A549 (cell line): ENCODE measurements around the gene THEM5. TPM values are rescaled to one million over a fixed set of nuclear protein-coding genes. Genes with fewer than 3 reads are reported as not detected.

Source experiments
- ATAC-seq, 2 experiments: fragments of 200-7000 bp in 1 of 2; fragments of >200 bp in 1 of 2; cut with Nextera tagmentation in 1 of 2; cut with Tn5 transposase in 1 of 2; 3 replicates each; pipeline versions ENCODE4 v1.8.0 to v1.9.1; 2018 to 2020; ENCODE audit warnings: mild to moderate bottlenecking in 1 of 2, moderate library complexity in 1 of 2
- CTCF ChIA-PET: fragments of 300-600 bp; sonication (Branson Sonifier 250); formaldehyde crosslinking; extraction: SDS; loops from one replicate; lab custom pipeline; 2021; ENCODE audit warnings: antibody characterized with exemption, inconsistent platforms; lab: Yijun Ruan, JAX
- POLR2A ChIA-PET: fragments of 350-600 bp; formaldehyde crosslinking; extraction: SDS; loops from one replicate; lab custom pipeline; 2021; ENCODE audit warnings: antibody characterized with exemption, inconsistent platforms; lab: Yijun Ruan, JAX
- DNase-seq, 2 experiments: peaks; one replicate each; pipeline versions ENCODE4 v3.0.0 to v3.0.0-alpha.2; 2011 to 2016; ENCODE audit warnings: low read depth in 1 of 2, low spot score in 1 of 2
- FAIRE-seq: peaks from 2 replicates; lab custom pipeline; 2011; peaks lifted over from hg19 to GRCh38; lab: Jason Lieb, UNC
- H3K27ac ChIP-seq, 2 experiments: fragments of >200 bp; sonication (Bioruptor Twin); formaldehyde crosslinking; 3 replicates each; pipeline ENCODE4 v1.5.1; 2016 to 2017
- H3K4me1 ChIP-seq: fragments of >200 bp; sonication (Bioruptor Twin); formaldehyde crosslinking; 3 replicates; pipeline ENCODE4 v1.6.1; 2016
- H3K4me2 ChIP-seq: fragments of >200 bp; sonication (Bioruptor Twin); formaldehyde crosslinking; 3 replicates; pipeline ENCODE4 v1.6.1; 2016
- H3K4me3 ChIP-seq: fragments of >200 bp; sonication (Bioruptor Twin); formaldehyde crosslinking; 3 replicates; pipeline ENCODE4 v1.5.1; 2016
- H3K9me3 ChIP-seq: fragments of >200 bp; sonication (Bioruptor Twin); formaldehyde crosslinking; 3 replicates; pipeline ENCODE4 v1.6.1; 2016
- ATOH8 ChIP-seq: fragments of 250-450 bp; sonication (Bioruptor Pico); IDR thresholded peaks from 2 replicates; pipeline ENCODE4 v1.5.0; 2020; ENCODE audit warnings: low read depth, mild to moderate bottlenecking, moderate library complexity
- CBX2 ChIP-seq: fragments of 200-600 bp; sonication (generic); IDR thresholded peaks from 2 replicates; pipeline ENCODE4 v1.6.1; 2016; ENCODE audit warnings: low read depth, mild to moderate bottlenecking, borderline replicate concordance
- CHD4 ChIP-seq: fragments of 200-600 bp; sonication (generic); IDR thresholded peaks from 2 replicates; pipeline ENCODE4 v1.6.1; 2016; ENCODE audit warnings: antibody characterized with exemption, mild to moderate bottlenecking, borderline replicate concordance
- EHF ChIP-seq: fragments of 250-450 bp; sonication (Bioruptor Pico); IDR thresholded peaks from 2 replicates; pipeline ENCODE4 v1.5.0; 2020; ENCODE audit warnings: mild to moderate bottlenecking
- FOSL2 ChIP-seq, 2 experiments: fragments of 450-650 bp in 1 of 2; fragments of >200 bp in 1 of 2; sonication (Bioruptor Twin) in 1 of 2; formaldehyde crosslinking; IDR thresholded peaks; 2 replicates each; pipeline versions ENCODE4 v1.5.0 to v1.6.1; 2016 to 2020; ENCODE audit warnings: mild to moderate bottlenecking in 1 of 2, moderate library complexity in 1 of 2
- HMGXB4 ChIP-seq: fragments of 250-450 bp; sonication (Bioruptor Pico); IDR thresholded peaks from 2 replicates; pipeline ENCODE4 v1.5.0; 2021; ENCODE audit warnings: mild to moderate bottlenecking, moderate library complexity, borderline replicate concordance
- HOXB13 ChIP-seq: fragments of 250-450 bp; sonication (Bioruptor Pico); IDR thresholded peaks from 2 replicates; pipeline ENCODE4 v1.5.0; 2020; ENCODE audit warnings: low read depth, mild to moderate bottlenecking, moderate library complexity
- JUN ChIP-seq, 2 experiments: fragments of >200 bp; sonication (Bioruptor Twin); formaldehyde crosslinking; IDR thresholded peaks; 2 replicates in 1 of 2; 3 replicates in 1 of 2; pipeline ENCODE4 v1.6.1; 2016 to 2017
- MAFK ChIP-seq: fragments of 450-650 bp; IDR thresholded peaks from 2 replicates; pipeline ENCODE4 v1.6.1; 2014; ENCODE audit not compliant: partially characterized antibody
- MAZ ChIP-seq: fragments of 150-350 bp; IDR thresholded peaks from 2 replicates; pipeline ENCODE4 v1.6.1; 2014; ENCODE audit warnings: antibody characterized with exemption, low read depth, low read length, borderline replicate concordance
- MYC ChIP-seq: IDR thresholded peaks from 2 replicates; pipeline ENCODE4 v1.6.1; 2012; ENCODE audit warnings: mild to moderate bottlenecking, inconsistent platforms, low read length, improper control_type of control experiment, borderline replicate concordance
- NFE2L2 ChIP-seq: fragments of 150-350 bp; conservative IDR thresholded peaks from 2 replicates; pipeline ENCODE4 v1.6.1; 2014; ENCODE audit warnings: low read length
- PBX3 ChIP-seq: IDR thresholded peaks from 2 replicates; pipeline ENCODE4 v1.6.1; 2012
- POLR2A ChIP-seq: IDR thresholded peaks from 2 replicates; pipeline ENCODE4 v1.6.1; 2012; ENCODE audit warnings: mild to moderate bottlenecking, low read length
- POLR2AphosphoS2 ChIP-seq: conservative IDR thresholded peaks from 2 replicates; pipeline ENCODE4 v1.6.1; 2012; ENCODE audit warnings: low read length, improper control_type of control experiment, inconsistent platforms
- RARB ChIP-seq: fragments of 250-450 bp; sonication (Bioruptor Pico); IDR thresholded peaks from 2 replicates; pipeline ENCODE4 v1.8.0; 2021; ENCODE audit warnings: mild to moderate bottlenecking, moderate library complexity
- REST ChIP-seq: fragments of 200-600 bp; sonication (generic); IDR thresholded peaks from 2 replicates; pipeline ENCODE4 v1.6.1; 2016; ENCODE audit warnings: antibody characterized with exemption, mild to moderate bottlenecking, moderate library complexity
- RNF2 ChIP-seq: fragments of 200-600 bp; sonication (generic); IDR thresholded peaks from 2 replicates; pipeline ENCODE4 v1.6.1; 2016; ENCODE audit warnings: low read depth, mild to moderate bottlenecking, antibody characterized with exemption, moderate library complexity, borderline replicate concordance
- SREBF2 ChIP-seq: fragments of 450-650 bp; IDR thresholded peaks from 2 replicates; pipeline ENCODE4 v1.6.1; 2014; ENCODE audit warnings: mild to moderate bottlenecking, moderate library complexity
- TFCP2L1 ChIP-seq: fragments of 250-450 bp; sonication (Bioruptor Pico); IDR thresholded peaks from 2 replicates; pipeline ENCODE4 v1.5.0; 2021; ENCODE audit warnings: mild to moderate bottlenecking
- WGBS: methylation state at CpG from one replicate; pipeline ENCODE4 v1.1.6; 2017; ENCODE audit errors: missing lambda C conversion rate; 5-methylcytosine and 5-hydroxymethylcytosine counted together
- polyA plus RNA-seq, 4 experiments: library from polyadenylated mRNA; depleted of rRNA in 3 of 4; stranded (reverse); fragments of >200 nt; fragmentation: RNase III in 1 of 4; extraction: RNeasy Plus Mini Kit Qiagen cat#74134 plus additional on column Dnase treatment in 1 of 4; gene quantifications; 2 replicates in 3 of 4; 3 replicates in 1 of 4; pipeline ENCODE4 v1.2.3, GENCODE V29; 2011 to 2017

The THEM5 gene
- polyA plus RNA-seq, 2 of the 4 experiments (the other 2 are of a cell fraction), result not detected

GRCh38 chr1:151838222-151839081 is 15.1 kb downstream of the THEM5 start:
- ChIA-PET CTCF (interaction anchor here (0.7 to 5.5 kb wide), 4 partner anchors 9 to 104 kb away, joined by 3 to 77 read pairs (median 28); no protein-coding TSS in a partner anchor), POLR2A (no interaction called here)
- DNase-seq (no peak), FAIRE-seq (no peak), ATAC-seq (no peak)
- 84% methylated on average over 104 of the region's 117 CpGs for WGBS
- H3K4me3 ChIP-seq, result no peak overlapping the region
- no peak overlapping the region for H3K4me2 ChIP-seq
- H3K4me1 ChIP-seq, result 0 out of 3 replicates have a peak, but pooled peaks cover 3% of the 10 kb centered on the region
- no peaks in the 10 kb centered on the region for H3K9me3 ChIP-seq
- no peak overlapping the region for H3K27ac ChIP-seq
- TF ChIP-seq CHD4 (no peak), MAFK (no peak), POLR2AphosphoS2 (no peak), TFCP2L1 (CRISPR knock-in tag) (no peak), EHF (CRISPR knock-in tag) (no peak), RNF2 (no peak), MAZ (no peak), ATOH8 (CRISPR knock-in tag) (no peak), HMGXB4 (CRISPR knock-in tag) (no peak), SREBF2 (no peak), REST (no peak), RARB (no peak), PBX3 (no peak), NFE2L2 (no peak), FOSL2 (IDR thresholded peaks at IDR 0.05) (no peak), FOSL2 (CRISPR knock-in tag; IDR thresholded peaks at IDR 0.05) (no peak), MYC (no peak), POLR2A (no peak), JUN (IDR thresholded peaks at IDR 0.05) (no peak), CBX2 (no peak), HOXB13 (no peak)
